ENCODE measurements around the gene VWA1.
"Not testable (repeated sequence)": the region's sequence is repeated elsewhere in the genome, so short reads cannot be mapped to it uniquely, and the experiment has no call there.

VWA1 gene

GRCh38 chr1:1437033-1437903, 1.8 kb downstream of the VWA1 start:
- no peak for DNase-seq

GRCh38 chr1:1437904-1438376, 2.5 kb downstream of the VWA1 start:
- DNase-seq, result no peak

GRCh38 chr1:1438531-1439381, 3.3 kb downstream of the VWA1 start:
- DNase-seq, result no peak

- no peak for DNase-seq
These were observed 4.2 kb downstream of the VWA1 start for GRCh38 chr1:1439546-1440261.

GRCh38 chr1:1440262-1441001, 4.9 kb downstream of the VWA1 start:
- no peak for DNase-seq

GRCh38 chr1:1441002-1441888, 5.8 kb downstream of the VWA1 start:
- DNase-seq, result no peak

- no peak for DNase-seq
These were observed 6.7 kb downstream of the VWA1 start for GRCh38 chr1:1442069-1442770.

- DNase-seq, result not testable (repeated sequence)
These were observed 11.1 kb downstream of the VWA1 start for GRCh38 chr1:1446631-1447030.

GRCh38 chr1:1449099-1449739, 13.7 kb downstream of the VWA1 start, which contains the start of gene ATAD3C:
Gene ATAD3C, plus strand, starts transcription at chr1:1449689. Its CDS starts 995 bp downstream, at chr1:1450684.
- DNase-seq, result no peak

- not testable (repeated sequence) for DNase-seq
These were observed 15.1 kb downstream of the VWA1 start for GRCh38 chr1:1450616-1451015.

GRCh38 chr1:1451696-1452364, 16.3 kb downstream of the VWA1 start:
- DNase-seq, result no peak

GRCh38 chr1:1452365-1452739, 16.9 kb downstream of the VWA1 start:
- DNase-seq, result not testable (repeated sequence)

GRCh38 chr1:1452882-1453281, 17.4 kb downstream of the VWA1 start:
- no peak for DNase-seq

GRCh38 chr1:1454286-1455056, 19.0 kb downstream of the VWA1 start:
- not testable (repeated sequence) for DNase-seq

- no peak for DNase-seq
These were observed 19.9 kb downstream of the VWA1 start for GRCh38 chr1:1455366-1455884.

GRCh38 chr1:1455934-1456333, 20.4 kb downstream of the VWA1 start:
- not testable (repeated sequence) for DNase-seq

- not testable (repeated sequence) for DNase-seq
These were observed 21.3 kb downstream of the VWA1 start for GRCh38 chr1:1456683-1457255.

- not testable (repeated sequence) for DNase-seq
These were observed 23.7 kb downstream of the VWA1 start for GRCh38 chr1:1459156-1459555.

Measured in NCI-H524 treated with DMSO at 0.1 percent for 48 hours (cell line).